Glutamatergic neuron (in vitro differentiated cells): ENCODE measurements around the gene TMEM26. TPM values are rescaled to one million over a fixed set of nuclear protein-coding genes. Genes with fewer than 3 reads are reported as not detected.

ENCODE experiments used
- DNase-seq: peaks from one replicate; pipeline ENCODE4 v3.0.0; 2022
- H3K27ac Mint-ChIP-seq: one replicate; pipeline ENCODE4 v1.8.0; 2020; ENCODE audit warnings: mild to moderate bottlenecking, mixed read lengths, inconsistent platforms; ENCODE audit not compliant: unreplicated experiment
- H3K27me3 Mint-ChIP-seq: one replicate; pipeline ENCODE4 v1.8.0; 2020; ENCODE audit warnings: mild to moderate bottlenecking, moderate library complexity, mixed read lengths, inconsistent platforms; ENCODE audit not compliant: unreplicated experiment
- H3K36me3 Mint-ChIP-seq: one replicate; pipeline ENCODE4 v1.8.0; 2020; ENCODE audit warnings: mild to moderate bottlenecking, mixed read lengths, inconsistent platforms; ENCODE audit not compliant: unreplicated experiment
- H3K4me1 Mint-ChIP-seq: one replicate; pipeline ENCODE4 v1.8.0; 2020; ENCODE audit warnings: mild to moderate bottlenecking, low read depth, mixed read lengths, inconsistent platforms; ENCODE audit not compliant: unreplicated experiment
- H3K4me3 Mint-ChIP-seq: one replicate; pipeline ENCODE4 v1.8.0; 2020; ENCODE audit warnings: mild to moderate bottlenecking, mixed read lengths, inconsistent platforms; ENCODE audit not compliant: unreplicated experiment
- H3K9me3 Mint-ChIP-seq: one replicate; pipeline ENCODE4 v1.8.0; 2020; ENCODE audit warnings: mild to moderate bottlenecking, moderate library complexity, mixed read lengths, inconsistent platforms; ENCODE audit not compliant: unreplicated experiment
- CTCF ChIP-seq: fragments of 200-600 bp; sonication (generic); IDR thresholded peaks from one replicate; pipeline ENCODE4 v1.5.0; 2021; ENCODE audit not compliant: partially characterized antibody, unreplicated experiment
- total RNA-seq: library from RNA; stranded (reverse); fragmentation: NEBNext Ultra II Directional; extraction: Animal tissue kit (Norgen Biotek cat#: 25700); gene quantifications from one replicate; pipeline ENCODE4 v1.2.1, GENCODE V29; 2021; ENCODE audit not compliant: unreplicated experiment

Gene TMEM26
- total RNA-seq, 1 donor from 2014 or later = not detected

GRCh38 chr10:61486738-61487396 lies 33.7 kb upstream of the TMEM26 start:
- Mint-ChIP-seq H3K27ac (no peak overlapping the region), H3K36me3 (no peaks in the 10 kb centered on the region), H3K4me3 (no peak overlapping the region), H3K4me1 (no peaks in the 10 kb centered on the region), H3K9me3 (no peaks in the 10 kb centered on the region), H3K27me3 (no peaks in the 10 kb centered on the region)
- TF ChIP-seq CTCF = no peak
- DNase-seq = no peak

- H3K4me1 Mint-ChIP-seq = no peaks in the 10 kb centered on the region
- H3K27ac Mint-ChIP-seq = no peak overlapping the region
- no peak for DNase-seq
- H3K9me3 Mint-ChIP-seq = no peaks in the 10 kb centered on the region
- no peaks in the 10 kb centered on the region for H3K36me3 Mint-ChIP-seq
- TF ChIP-seq CTCF = no peak
- H3K27me3 Mint-ChIP-seq = no peaks in the 10 kb centered on the region
- H3K4me3 Mint-ChIP-seq = no peak overlapping the region
Measured at GRCh38 chr10:61486251-61486650, 33.1 kb upstream of the TMEM26 start.

GRCh38 chr10:61481597-61481996 lies 28.4 kb upstream of the TMEM26 start:
- no peaks in the 10 kb centered on the region for H3K36me3 Mint-ChIP-seq
- no peak overlapping the region for H3K4me3 Mint-ChIP-seq
- H3K27ac Mint-ChIP-seq = no peak overlapping the region
- TF ChIP-seq CTCF = no peak
- H3K27me3 Mint-ChIP-seq = no peaks in the 10 kb centered on the region
- H3K4me1 Mint-ChIP-seq = no peaks in the 10 kb centered on the region
- no peak for DNase-seq
- no peaks in the 10 kb centered on the region for H3K9me3 Mint-ChIP-seq

GRCh38 chr10:61480208-61480607 lies 27.0 kb upstream of the TMEM26 start:
- H3K36me3 Mint-ChIP-seq = no peaks in the 10 kb centered on the region
- H3K9me3 Mint-ChIP-seq = no peaks in the 10 kb centered on the region
- H3K27ac Mint-ChIP-seq = no peak overlapping the region
- no peaks in the 10 kb centered on the region for H3K4me1 Mint-ChIP-seq
- no peak for TF ChIP-seq CTCF
- no peaks in the 10 kb centered on the region for H3K27me3 Mint-ChIP-seq
- DNase-seq = no peak
- H3K4me3 Mint-ChIP-seq = no peak overlapping the region

GRCh38 chr10:61478621-61479312 lies 25.6 kb upstream of the TMEM26 start:
- DNase-seq = no peak
- H3K27me3 Mint-ChIP-seq = no peaks in the 10 kb centered on the region
- no peaks in the 10 kb centered on the region for H3K9me3 Mint-ChIP-seq
- no peak overlapping the region for H3K4me3 Mint-ChIP-seq
- no peak for TF ChIP-seq CTCF
- no peaks in the 10 kb centered on the region for H3K4me1 Mint-ChIP-seq
- H3K36me3 Mint-ChIP-seq = no peaks in the 10 kb centered on the region
- H3K27ac Mint-ChIP-seq = no peak overlapping the region
